Measurements from ENCODE around the gene FRYL. TPM values are rescaled to one million over a fixed set of nuclear protein-coding genes. Genes with fewer than 3 reads are reported as not detected.
A peak's percentile ranks its signal among the peaks of the same experiment; 100 is the strongest.
"Not testable (repeated sequence)": the region's sequence is repeated elsewhere in the genome, so short reads cannot be mapped to it uniquely, and the experiment has no call there.

Gene FRYL
- polyA plus RNA-seq, 6 donors from 2014 or later, result 24.4 to 49.5 (median 37.9) TPM

GRCh38 chr4:48483006-48483776 is 296.9 kb downstream of the FRYL start, which contains the start of gene SLC10A4:
Gene SLC10A4, plus strand, starts transcription at chr4:48483343. Its CDS starts 219 bp downstream, at chr4:48483562.
- ATAC-seq (ENCODE audit: low read depth in 2 of 2) (peak; percentile 66 to 71), DNase-seq (no peak)
- Mint-ChIP-seq H3K36me3 (no peaks in the 10 kb centered on the region), H3K27ac (peak within 1 kb of the TSS in 1 of 6 donors; percentile 68), H3K4me3 (peak within 1 kb of the TSS; percentile 67 to 89 (median 82)), H3K4me1 (peaks cover 10 to 21% (median 15%) of the 10 kb centered on the region in 3 donors), H3K9me3 (peaks cover 0 to 6% (median 0%) of the 10 kb centered on the region in 7 donors), H3K27me3 (peaks cover 55 to 59% (median 57%) of the 10 kb centered on the region in 3 donors)

- Mint-ChIP-seq H3K27me3 (peaks cover 46 to 59% (median 48%) of the 10 kb centered on the region in 3 donors), H3K9me3 (peaks cover 0 to 6% (median 0%) of the 10 kb centered on the region in 7 donors), H3K4me1 (peaks cover 10 to 21% (median 15%) of the 10 kb centered on the region in 3 donors), H3K27ac (no peak overlapping the region), H3K36me3 (no peaks in the 10 kb centered on the region), H3K4me3 (no peak overlapping the region)
- no peak for ATAC-seq (ENCODE audit: low read depth in 2 of 2)
- no peak for DNase-seq
Observed at GRCh38 chr4:48481581-48481980, 298.5 kb downstream of the FRYL start.

- no peak overlapping the region for H3K4me3 Mint-ChIP-seq
- H3K27me3 Mint-ChIP-seq, result peaks cover 28 to 42% (median 28%) of the 10 kb centered on the region in 3 donors
- DNase-seq, result no peak
- H3K36me3 Mint-ChIP-seq, result no peaks in the 10 kb centered on the region
- H3K4me1 Mint-ChIP-seq, result peaks cover 0 to 7% (median 0%) of the 10 kb centered on the region in 3 donors
- no peak for ATAC-seq (ENCODE audit: low read depth in 2 of 2)
- H3K27ac Mint-ChIP-seq, result no peak overlapping the region
- H3K9me3 Mint-ChIP-seq, result peaks cover 0 to 6% (median 0%) of the 10 kb centered on the region in 7 donors
Observed at GRCh38 chr4:48478273-48478672, 301.8 kb downstream of the FRYL start.

GRCh38 chr4:48475770-48476169 is 304.3 kb downstream of the FRYL start:
- Mint-ChIP-seq H3K36me3 (no peaks in the 10 kb centered on the region), H3K9me3 (no peaks in the 10 kb centered on the region), H3K27me3 (peaks cover 8 to 23% (median 15%) of the 10 kb centered on the region in 3 donors), H3K4me1 (no peaks in the 10 kb centered on the region), H3K4me3 (no peak overlapping the region), H3K27ac (no peak overlapping the region)
- DNase-seq (no peak), ATAC-seq (ENCODE audit: low read depth in 2 of 2) (no peak)

GRCh38 chr4:48472794-48473193 is 307.3 kb downstream of the FRYL start:
- no peak overlapping the region for H3K27ac Mint-ChIP-seq
- H3K9me3 Mint-ChIP-seq, result no peaks in the 10 kb centered on the region
- no peaks in the 10 kb centered on the region for H3K36me3 Mint-ChIP-seq
- DNase-seq (no peak), ATAC-seq (ENCODE audit: low read depth in 2 of 2) (no peak)
- no peaks in the 10 kb centered on the region for H3K4me1 Mint-ChIP-seq
- H3K4me3 Mint-ChIP-seq, result no peak overlapping the region
- peaks cover 3 to 27% (median 18%) of the 10 kb centered on the region in 3 donors for H3K27me3 Mint-ChIP-seq

- H3K36me3 Mint-ChIP-seq, result no peaks in the 10 kb centered on the region
Observed at GRCh38 chr4:48470570-48470969, 309.5 kb downstream of the FRYL start.

GRCh38 chr4:48470137-48470536 is 309.9 kb downstream of the FRYL start:
- H3K4me3 Mint-ChIP-seq, result no peak overlapping the region
- peaks cover 0 to 5% (median 3%) of the 10 kb centered on the region in 3 donors for H3K4me1 Mint-ChIP-seq
- no peaks in the 10 kb centered on the region for H3K36me3 Mint-ChIP-seq
- H3K27me3 Mint-ChIP-seq, result peaks cover 0 to 19% (median 18%) of the 10 kb centered on the region in 3 donors
- DNase-seq (no peak), ATAC-seq (ENCODE audit: low read depth in 2 of 2) (no peak)
- H3K27ac Mint-ChIP-seq, result no peak overlapping the region
- H3K9me3 Mint-ChIP-seq, result no peaks in the 10 kb centered on the region

More at GRCh38 chr4:48470570-48470969, 309.5 kb downstream of the FRYL start:
- DNase-seq (no peak), ATAC-seq (ENCODE audit: low read depth in 2 of 2) (no peak)
- Mint-ChIP-seq H3K4me3 (no peak overlapping the region), H3K9me3 (no peaks in the 10 kb centered on the region), H3K4me1 (peaks cover 0 to 5% (median 3%) of the 10 kb centered on the region in 3 donors), H3K27me3 (peaks cover 0 to 19% (median 18%) of the 10 kb centered on the region in 3 donors), H3K27ac (no peak overlapping the region)

GRCh38 chr4:48467891-48468290 is 312.2 kb downstream of the FRYL start:
- Mint-ChIP-seq H3K36me3 (peaks cover 7 to 12% of the 10 kb centered on the region in 2 donors), H3K9me3 (peaks cover 0 to 13% (median 2%) of the 10 kb centered on the region in 7 donors), H3K27ac (peak overlapping the region in 1 of 6 donors; percentile 50), H3K4me1 (peaks cover 0 to 5% (median 3%) of the 10 kb centered on the region in 3 donors), H3K27me3 (peaks cover 0 to 24% (median 18%) of the 10 kb centered on the region in 3 donors), H3K4me3 (no peak overlapping the region)
- ATAC-seq (ENCODE audit: low read depth in 2 of 2) (no peak), DNase-seq (no peak)

- H3K36me3 Mint-ChIP-seq, result peaks cover 7 to 13% of the 10 kb centered on the region in 2 donors
- peaks cover 0 to 17% (median 3%) of the 10 kb centered on the region in 7 donors for H3K9me3 Mint-ChIP-seq
- H3K4me1 Mint-ChIP-seq, result peaks cover 0 to 5% (median 3%) of the 10 kb centered on the region in 3 donors
- ATAC-seq (ENCODE audit: low read depth in 2 of 2) (peak in 1 of 2 donors; percentile 23), DNase-seq (no peak)
- H3K27ac Mint-ChIP-seq, result no peak overlapping the region
- H3K4me3 Mint-ChIP-seq, result no peak overlapping the region
- peaks cover 0 to 24% (median 18%) of the 10 kb centered on the region in 3 donors for H3K27me3 Mint-ChIP-seq
Observed at GRCh38 chr4:48467442-48467841, 312.6 kb downstream of the FRYL start.

GRCh38 chr4:48462363-48462762 is 317.7 kb downstream of the FRYL start:
- no peak overlapping the region for H3K27ac Mint-ChIP-seq
- H3K27me3 Mint-ChIP-seq, result peaks cover 0 to 5% (median 0%) of the 10 kb centered on the region in 3 donors
- H3K4me3 Mint-ChIP-seq, result no peak overlapping the region
- H3K4me1 Mint-ChIP-seq, result peaks cover 0 to 2% (median 1%) of the 10 kb centered on the region in 3 donors
- H3K36me3 Mint-ChIP-seq, result peaks cover 7 to 14% of the 10 kb centered on the region in 2 donors
- H3K9me3 Mint-ChIP-seq, result peaks cover 0 to 25% (median 12%) of the 10 kb centered on the region in 7 donors
- no peak for DNase-seq
- no peak for ATAC-seq (ENCODE audit: low read depth in 2 of 2)

- H3K9me3 Mint-ChIP-seq, result peaks cover 0 to 37% (median 21%) of the 10 kb centered on the region in 7 donors
- H3K4me3 Mint-ChIP-seq, result no peak overlapping the region
- ATAC-seq (ENCODE audit: low read depth in 2 of 2), result no peak
- H3K4me1 Mint-ChIP-seq, result no peaks in the 10 kb centered on the region
- H3K27ac Mint-ChIP-seq, result peak overlapping the region in 1 of 6 donors; percentile 32
- peaks cover 12 to 23% of the 10 kb centered on the region in 2 donors for H3K36me3 Mint-ChIP-seq
- H3K27me3 Mint-ChIP-seq, result peaks cover 0 to 5% (median under 1%) of the 10 kb centered on the region in 3 donors
- no peak for DNase-seq
Observed at GRCh38 chr4:48461000-48461399, 319.1 kb downstream of the FRYL start.

- Mint-ChIP-seq H3K4me1 (no peaks in the 10 kb centered on the region), H3K27me3 (peaks cover 0 to 14% (median 7%) of the 10 kb centered on the region in 3 donors), H3K4me3 (no peak overlapping the region), H3K9me3 (peaks cover 0 to 28% (median 17%) of the 10 kb centered on the region in 7 donors), H3K36me3 (peaks cover 5 to 10% of the 10 kb centered on the region in 2 donors), H3K27ac (no peak overlapping the region)
- DNase-seq (no peak), ATAC-seq (ENCODE audit: low read depth in 2 of 2) (no peak)
Observed at GRCh38 chr4:48454591-48454990, 325.5 kb downstream of the FRYL start.

GRCh38 chr4:48451656-48452055 is 328.4 kb downstream of the FRYL start:
- not testable (repeated sequence) for ATAC-seq (ENCODE audit: low read depth in 2 of 2)

More at GRCh38 chr4:48451656-48452055, 328.4 kb downstream of the FRYL start:
- not testable (repeated sequence) for H3K36me3 Mint-ChIP-seq, DNase-seq, H3K4me1 Mint-ChIP-seq, H3K27ac Mint-ChIP-seq, H3K4me3 Mint-ChIP-seq
- H3K27me3 Mint-ChIP-seq, result peaks cover 0 to 14% (median 7%) of the 10 kb centered on the region in 3 donors
- H3K9me3 Mint-ChIP-seq, result peaks cover 0 to 17% (median 3%) of the 10 kb centered on the region in 7 donors

All from naive B cell (primary cell).